Right lobe of liver (tissue), 4 donors: ENCODE measurements around the gene STK17A.

Experiments
- POLR2A ChIP-seq: fragments of 450-650 bp; IDR thresholded peaks from one replicate; pipeline ENCODE4 v1.6.1; 2017; ENCODE audit warnings: antibody characterized with exemption, mild to moderate bottlenecking
- TF ChIP-seq, protein P1 (sequence below), 4 donors: fragments of 200-600 bp in 3 of 4; fragments of 450-650 bp in 1 of 4; IDR thresholded peaks; one replicate each; pipeline versions ENCODE4 v1.5.1 to v1.8.0; 2016 to 2022; ENCODE audit warnings: antibody characterized with exemption in 4 of 4, mild to moderate bottlenecking in 2 of 4
- donor health status: DM: no; HTN: no; CAD: no.
- donor health status: DM: no; HTN: no; CAD: no.
- donor health status: DM: no; HTN: yes; CAD: no.

DNA sequence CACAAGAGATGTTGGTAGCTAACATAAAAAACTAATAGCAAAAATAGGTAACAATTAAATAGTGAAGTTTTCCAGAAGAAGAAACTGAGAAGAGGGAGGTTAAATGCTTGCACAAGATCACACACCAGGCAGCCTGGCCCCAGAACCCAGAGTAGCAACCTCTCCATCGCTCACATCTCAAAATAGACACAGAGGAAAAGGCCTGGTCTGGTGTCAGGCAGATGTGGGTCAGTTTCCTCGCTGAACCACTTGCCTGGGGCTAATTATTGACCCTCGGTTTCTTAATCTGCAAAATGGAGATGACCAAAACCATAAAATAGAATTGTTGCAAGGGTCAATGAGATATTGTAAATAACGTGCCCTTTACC lies 44.5 kb upstream of the STK17A start:
- TF ChIP-seq, protein P1, sequence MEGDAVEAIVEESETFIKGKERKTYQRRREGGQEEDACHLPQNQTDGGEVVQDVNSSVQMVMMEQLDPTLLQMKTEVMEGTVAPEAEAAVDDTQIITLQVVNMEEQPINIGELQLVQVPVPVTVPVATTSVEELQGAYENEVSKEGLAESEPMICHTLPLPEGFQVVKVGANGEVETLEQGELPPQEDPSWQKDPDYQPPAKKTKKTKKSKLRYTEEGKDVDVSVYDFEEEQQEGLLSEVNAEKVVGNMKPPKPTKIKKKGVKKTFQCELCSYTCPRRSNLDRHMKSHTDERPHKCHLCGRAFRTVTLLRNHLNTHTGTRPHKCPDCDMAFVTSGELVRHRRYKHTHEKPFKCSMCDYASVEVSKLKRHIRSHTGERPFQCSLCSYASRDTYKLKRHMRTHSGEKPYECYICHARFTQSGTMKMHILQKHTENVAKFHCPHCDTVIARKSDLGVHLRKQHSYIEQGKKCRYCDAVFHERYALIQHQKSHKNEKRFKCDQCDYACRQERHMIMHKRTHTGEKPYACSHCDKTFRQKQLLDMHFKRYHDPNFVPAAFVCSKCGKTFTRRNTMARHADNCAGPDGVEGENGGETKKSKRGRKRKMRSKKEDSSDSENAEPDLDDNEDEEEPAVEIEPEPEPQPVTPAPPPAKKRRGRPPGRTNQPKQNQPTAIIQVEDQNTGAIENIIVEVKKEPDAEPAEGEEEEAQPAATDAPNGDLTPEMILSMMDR (IDR thresholded peaks at IDR 0.05): no peak
- TF ChIP-seq POLR2A: no peak
